ENCODE results near the gene NIPSNAP2.

DNA sequence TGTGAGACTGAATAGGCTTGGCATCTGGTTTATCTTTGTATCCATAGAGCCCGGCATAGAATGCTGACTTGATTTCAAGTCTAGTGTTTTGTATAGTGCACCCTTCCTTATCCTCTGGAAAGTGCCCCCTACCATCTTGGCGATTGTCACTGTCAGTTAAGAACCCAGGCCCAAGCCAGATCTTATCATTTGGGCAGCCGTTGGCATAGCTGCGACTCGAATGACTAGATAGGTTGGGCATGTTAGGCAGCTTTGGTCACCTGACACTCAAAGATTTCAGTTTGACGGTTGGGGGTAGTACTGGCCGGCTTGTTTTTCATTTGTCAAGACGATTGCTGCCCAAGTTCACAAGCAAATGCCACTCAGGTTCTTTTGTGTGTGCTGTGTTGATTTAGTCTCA is 6.6 kb downstream of the NIPSNAP2 start:
- no peak for TF ChIP-seq CTCF (IDR thresholded peaks at IDR 0.05; ENCODE audit: low read depth, low read length)
- TF ChIP-seq POLR2A (IDR thresholded peaks at IDR 0.05; ENCODE audit: extremely low read depth, insufficient read length), result no peak

Measured in NB4 (cell line).